GM21528 (cell line): Measurements from ENCODE around the gene CPEB1.

ENCODE experiments used
- ATAC-seq: cut with Tn5 transposase; IDR thresholded peaks from one replicate; pipeline ENCODE4 v1.9.1; 2021; ENCODE audit warnings: mild to moderate bottlenecking, moderate library complexity; ENCODE audit not compliant: unreplicated experiment, low FRiP score

Gene CPEB1

GRCh38 chr15:82599862-82600261 lies 47.3 kb downstream of the CPEB1 start:
- ATAC-seq, result no peak

GRCh38 chr15:82597815-82598214 lies 49.3 kb downstream of the CPEB1 start:
- no peak for ATAC-seq

GRCh38 chr15:82595766-82596165 lies 51.4 kb downstream of the CPEB1 start:
- ATAC-seq, result no peak

- no peak for ATAC-seq
These were observed 52.0 kb downstream of the CPEB1 start for GRCh38 chr15:82595203-82595602.

GRCh38 chr15:82587805-82588204 lies 59.4 kb downstream of the CPEB1 start:
- ATAC-seq, result no peak

GRCh38 chr15:82585072-82585471 lies 62.1 kb downstream of the CPEB1 start:
- ATAC-seq, result no peak

DNA sequence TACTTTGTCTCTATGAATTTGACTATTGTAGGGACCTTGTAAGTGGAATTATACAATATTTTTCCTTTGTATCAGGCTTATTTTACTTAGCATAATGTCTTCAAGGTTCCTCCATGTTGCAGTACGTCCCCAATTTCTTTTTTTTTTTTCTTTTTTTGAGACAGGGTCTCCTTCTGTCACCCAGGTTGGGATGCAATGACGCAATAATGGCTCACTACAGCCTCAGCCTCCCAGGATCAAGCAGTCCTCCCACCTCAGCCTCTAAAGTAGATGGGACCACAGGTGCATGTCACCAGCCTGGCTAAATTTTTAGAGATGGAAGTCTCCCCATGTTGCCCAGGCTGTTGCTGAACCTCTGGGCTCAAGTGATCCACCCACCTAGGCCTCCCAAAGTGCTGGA lies 66.5 kb downstream of the CPEB1 start:
- no peak for ATAC-seq

- ATAC-seq, result no peak
These were observed 71.8 kb downstream of the CPEB1 start for GRCh38 chr15:82575335-82575734.

DNA sequence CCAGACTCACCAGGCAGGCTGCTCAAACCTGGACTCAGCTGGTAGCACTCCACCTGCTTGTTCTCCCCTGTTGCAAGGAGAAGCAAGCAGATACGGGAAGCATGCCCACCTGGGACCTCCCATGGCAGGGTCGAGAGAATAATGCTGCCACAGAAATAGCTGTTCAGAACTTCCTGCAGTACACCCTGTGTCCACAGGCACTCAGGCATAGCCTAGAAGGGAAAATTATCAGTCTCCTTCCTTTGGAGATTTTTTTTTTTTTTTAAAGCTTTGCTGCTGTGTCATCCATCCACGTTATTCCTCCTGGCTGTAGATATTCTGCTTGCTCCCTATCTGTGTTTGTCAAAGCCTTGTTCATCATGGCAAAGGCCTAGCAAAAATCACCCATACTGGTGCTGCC lies 74.2 kb downstream of the CPEB1 start:
- no peak for ATAC-seq

GRCh38 chr15:82572311-82572710 lies 74.9 kb downstream of the CPEB1 start:
- ATAC-seq, result no peak

- ATAC-seq, result no peak
These were observed 75.4 kb downstream of the CPEB1 start for GRCh38 chr15:82571722-82572222.

DNA sequence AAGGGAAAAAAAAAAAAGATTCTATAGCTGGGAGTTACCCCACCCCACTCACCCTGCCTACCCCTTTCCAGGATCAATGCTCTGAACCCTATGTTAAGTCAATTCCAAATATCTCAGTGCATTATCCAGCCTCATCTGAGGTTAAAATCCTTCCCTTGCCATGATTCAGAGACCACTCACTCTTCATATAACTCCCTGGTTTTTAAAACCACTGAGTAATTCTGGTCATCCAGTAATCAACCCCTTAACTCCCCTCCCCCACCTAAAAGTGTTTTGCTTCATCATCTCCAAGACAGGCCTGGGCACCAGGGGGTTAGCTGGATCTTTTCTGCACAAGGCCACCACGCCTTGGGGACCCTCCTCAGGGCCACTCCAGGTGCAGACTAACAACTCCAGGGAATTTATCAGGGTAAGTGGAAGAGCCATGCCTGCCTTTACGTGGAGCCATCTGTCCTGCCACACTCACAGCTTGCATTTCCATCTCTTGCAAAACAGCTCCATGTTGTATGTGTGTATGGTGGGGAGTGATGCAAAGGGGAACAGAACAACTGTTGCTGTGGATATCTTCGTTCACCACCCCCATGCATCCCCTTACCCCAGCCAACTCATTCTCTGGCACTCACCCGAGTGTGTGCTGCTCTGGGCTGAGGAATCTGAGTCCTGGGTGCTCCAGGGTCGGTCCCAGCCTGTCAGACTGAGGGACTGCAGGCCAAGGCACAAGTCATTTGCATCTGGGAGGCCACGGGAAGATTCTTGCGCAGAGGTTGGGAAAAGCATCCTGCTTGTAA lies 76.2 kb downstream of the CPEB1 start:
- ATAC-seq, result no peak

GRCh38 chr15:82569834-82570233 lies 77.3 kb downstream of the CPEB1 start:
- no peak for ATAC-seq

DNA sequence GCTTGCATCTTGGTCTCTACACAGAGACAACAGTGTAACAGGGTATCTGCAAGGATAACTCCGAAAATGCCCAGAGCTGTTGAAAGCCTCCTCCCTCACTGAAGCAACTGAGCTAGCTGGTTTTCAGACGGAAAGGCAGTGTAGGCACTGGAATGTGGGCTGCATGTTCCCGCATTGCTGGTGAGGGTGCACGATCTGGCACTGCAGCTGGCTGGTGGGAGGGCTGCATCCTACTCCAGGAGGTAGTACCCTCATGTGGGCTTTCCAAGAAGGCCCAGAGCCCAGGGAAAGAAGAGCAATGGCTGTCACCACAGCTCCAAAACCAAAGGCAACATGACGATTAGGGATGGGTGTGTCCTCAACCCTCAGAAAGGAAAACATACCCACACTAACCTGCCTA lies 78.2 kb downstream of the CPEB1 start:
- ATAC-seq, result no peak

DNA sequence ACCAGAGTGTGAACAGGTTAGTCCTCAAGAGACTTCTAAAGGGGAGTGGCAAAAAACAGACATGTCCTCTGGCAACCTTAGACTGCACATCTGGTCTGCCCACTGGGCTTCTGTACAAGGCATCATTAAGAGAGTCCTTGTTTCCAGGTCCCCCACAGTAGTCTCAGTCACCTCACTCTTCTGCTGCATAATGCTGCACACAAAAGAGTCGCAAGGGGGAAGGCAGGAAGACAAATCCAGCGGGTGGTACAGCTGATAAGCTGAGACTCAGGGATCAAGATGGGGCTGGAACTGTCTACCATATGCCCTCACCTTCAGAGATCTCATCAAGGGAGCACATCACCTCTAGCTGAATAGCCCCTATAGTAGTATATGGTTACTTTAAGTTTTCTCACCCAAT lies 79.5 kb downstream of the CPEB1 start:
- ATAC-seq, result no peak

- no peak for ATAC-seq
These were observed 80.5 kb downstream of the CPEB1 start for GRCh38 chr15:82566690-82567089.

DNA sequence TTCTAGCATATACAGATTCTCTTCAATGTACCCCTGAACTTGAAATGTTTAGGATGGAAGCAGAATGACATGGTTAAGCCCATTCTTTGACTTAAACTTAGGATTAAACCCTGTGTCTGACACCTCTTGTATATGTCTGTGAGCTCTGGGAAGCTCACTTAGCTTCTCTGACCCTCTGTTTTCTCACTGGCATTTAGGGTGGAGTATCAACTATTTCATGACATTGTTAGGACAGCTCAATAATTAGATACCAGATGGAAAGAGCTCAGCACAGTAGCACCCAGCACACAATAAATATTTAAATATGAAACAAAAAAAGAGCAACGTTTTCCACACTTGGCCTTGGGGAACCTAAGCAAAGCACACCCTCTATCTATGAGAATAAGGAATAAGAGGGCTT lies 88.7 kb downstream of the CPEB1 start:
- no peak for ATAC-seq

DNA sequence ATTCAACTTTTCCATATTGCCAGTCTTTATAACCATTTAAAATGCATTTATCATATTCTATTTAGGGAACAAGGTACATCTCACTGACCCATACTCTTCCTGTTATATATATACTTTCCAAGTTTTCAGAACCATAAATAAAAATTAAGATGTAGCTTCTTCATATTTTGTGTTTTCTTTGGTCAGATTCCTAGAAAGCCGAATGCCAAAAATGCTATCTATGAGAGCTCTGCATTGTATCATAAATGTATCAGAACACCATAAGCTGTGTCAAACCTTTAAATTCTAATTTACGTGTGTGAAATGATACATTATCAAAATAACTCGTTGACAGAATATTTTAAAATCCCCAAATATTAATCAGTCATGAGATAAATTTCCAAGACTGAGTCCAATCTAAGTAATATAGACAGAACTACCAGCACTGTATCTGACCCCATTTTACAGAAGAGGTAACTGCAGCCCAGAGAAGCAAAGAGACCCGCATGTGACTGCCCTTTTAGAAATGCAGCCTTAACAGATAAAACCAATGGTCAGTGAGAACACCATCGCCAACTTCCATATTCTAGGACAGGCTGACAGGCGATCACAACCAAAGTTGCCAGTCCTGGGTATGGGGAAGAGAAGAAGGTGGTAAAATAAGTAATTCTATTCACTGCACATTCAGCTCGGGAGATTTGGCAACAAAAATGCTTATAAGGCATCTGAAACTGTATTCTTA lies 90.7 kb downstream of the CPEB1 start:
- no peak for ATAC-seq

- ATAC-seq, result no peak
These were observed 92.3 kb downstream of the CPEB1 start for GRCh38 chr15:82554849-82555248.

DNA sequence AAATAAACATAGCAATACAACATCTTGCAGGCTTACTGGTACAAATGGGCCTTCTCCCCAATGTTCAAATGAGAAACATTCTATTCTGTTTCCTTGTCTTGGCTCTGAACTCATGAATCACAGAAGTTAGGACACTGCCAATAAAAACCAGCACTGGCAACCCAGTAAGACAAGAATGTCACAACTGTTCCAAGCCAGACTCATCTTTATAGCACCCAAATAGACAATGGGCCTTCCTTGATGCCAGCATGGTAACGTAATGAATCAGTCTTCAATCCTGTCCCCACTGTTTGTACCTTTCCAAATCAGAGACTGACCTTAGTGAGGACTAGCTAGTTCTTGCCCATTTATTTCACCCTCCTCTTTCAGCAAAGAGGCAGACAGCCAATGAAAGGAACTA lies 92.8 kb downstream of the CPEB1 start:
- no peak for ATAC-seq

DNA sequence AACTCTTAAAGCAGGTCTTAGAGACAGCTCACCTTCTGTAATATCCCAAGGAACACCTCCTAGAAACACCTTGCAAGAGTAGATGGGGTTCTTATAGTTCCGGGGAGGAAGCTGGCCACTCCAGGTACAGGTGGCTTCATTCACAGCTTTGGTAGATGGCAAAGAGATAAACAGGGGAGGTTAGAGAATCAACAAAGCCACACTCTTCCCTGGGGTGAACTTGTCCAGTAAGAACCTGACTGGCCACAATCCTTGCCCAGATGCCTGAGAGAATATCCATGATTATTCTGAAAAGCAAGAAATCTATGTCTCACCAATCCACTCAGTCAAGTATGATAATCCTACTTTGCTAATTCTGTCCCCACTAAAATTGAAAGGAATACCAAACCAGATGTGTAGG lies 93.3 kb downstream of the CPEB1 start:
- ATAC-seq, result no peak

DNA sequence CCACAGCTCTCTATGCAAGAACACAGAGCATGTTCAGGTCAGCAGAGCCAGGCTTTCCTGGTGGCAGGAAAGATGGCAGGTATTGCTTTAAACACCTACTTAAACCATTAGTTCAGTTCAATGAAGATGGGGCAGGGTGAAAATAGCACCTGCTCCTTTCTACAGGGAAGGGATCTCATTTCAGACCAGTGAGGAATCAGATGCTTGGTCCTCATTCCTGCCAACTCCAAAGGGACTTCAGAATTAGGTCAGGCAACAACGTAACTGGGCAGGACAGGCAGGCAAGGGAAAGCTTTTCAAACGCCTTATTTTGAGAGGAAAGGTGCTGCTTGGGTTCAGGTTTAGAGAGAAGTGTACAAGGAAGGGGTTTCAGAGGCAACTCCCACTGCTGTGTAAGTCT lies 94.3 kb downstream of the CPEB1 start:
- no peak for ATAC-seq
